Tibial nerve (tissue), 3 donors: ENCODE results near the gene FAM98B.

Source experiments
- CTCF ChIP-seq, 5 experiments: fragments of 200-600 bp in 3 of 5; fragments of 450-650 bp in 2 of 5; sonication (generic) in 3 of 5; IDR thresholded peaks; one replicate each; pipeline ENCODE4 v1.5.1; 2016 to 2019; ENCODE audit warnings: antibody characterized with exemption in 5 of 5, mild to moderate bottlenecking in 3 of 5, moderate library complexity in 2 of 5
- POLR2A ChIP-seq, 2 donors: fragments of 450-650 bp; IDR thresholded peaks; one replicate each; pipeline ENCODE4 v1.6.1; 2017; ENCODE audit warnings: antibody characterized with exemption in 2 of 2, mild to moderate bottlenecking in 2 of 2, moderate library complexity in 2 of 2

GRCh38 chr15:38476120-38476519 lies 22.2 kb downstream of the FAM98B start:
- TF ChIP-seq CTCF (IDR thresholded peaks at IDR 0.05), result no peak
- TF ChIP-seq POLR2A (IDR thresholded peaks at IDR 0.05), result no peak
